HFF-Myc (cell line): ENCODE measurements around the gene SYNPR.

ENCODE experiments used
- DNase-seq: peaks from one replicate; pipeline ENCODE4 v3.0.0-alpha.2; 2011; ENCODE audit warnings: low read depth; ENCODE audit errors: extremely low read depth
- H3K4me3 ChIP-seq: replicated peaks from 2 replicates; pipeline ENCODE4 v1.5.1; 2011; ENCODE audit warnings: low read depth, mild to moderate bottlenecking, control low read depth, low read length
- TF ChIP-seq, protein P1 (sequence below): IDR thresholded peaks from 2 replicates; pipeline ENCODE4 v1.5.1; 2012; ENCODE audit warnings: mild to moderate bottlenecking, low read depth, low read length, control low read depth; ENCODE audit errors: missing control alignments

The SYNPR gene

DNA sequence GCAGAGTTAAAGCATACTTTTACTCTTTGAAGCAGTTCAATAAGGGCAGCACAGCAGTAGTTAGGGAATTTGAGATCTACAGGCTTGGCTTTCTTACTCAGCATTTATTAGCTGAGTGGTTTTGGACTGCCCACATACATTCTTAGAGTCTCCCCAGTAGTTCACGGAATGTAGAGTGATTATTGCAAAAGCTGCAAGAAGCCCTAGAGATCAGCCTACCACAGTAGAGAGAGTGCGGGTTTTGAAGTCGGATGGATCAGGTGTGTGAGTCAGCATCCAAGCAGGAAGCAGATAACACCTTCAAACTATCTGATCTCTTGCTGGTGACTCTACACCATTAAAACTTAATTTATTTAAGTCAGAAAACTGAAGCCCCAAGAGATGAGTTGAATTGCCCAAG, 171.9 kb downstream of the SYNPR start:
- DNase-seq = no peak
- TF ChIP-seq, protein P1, sequence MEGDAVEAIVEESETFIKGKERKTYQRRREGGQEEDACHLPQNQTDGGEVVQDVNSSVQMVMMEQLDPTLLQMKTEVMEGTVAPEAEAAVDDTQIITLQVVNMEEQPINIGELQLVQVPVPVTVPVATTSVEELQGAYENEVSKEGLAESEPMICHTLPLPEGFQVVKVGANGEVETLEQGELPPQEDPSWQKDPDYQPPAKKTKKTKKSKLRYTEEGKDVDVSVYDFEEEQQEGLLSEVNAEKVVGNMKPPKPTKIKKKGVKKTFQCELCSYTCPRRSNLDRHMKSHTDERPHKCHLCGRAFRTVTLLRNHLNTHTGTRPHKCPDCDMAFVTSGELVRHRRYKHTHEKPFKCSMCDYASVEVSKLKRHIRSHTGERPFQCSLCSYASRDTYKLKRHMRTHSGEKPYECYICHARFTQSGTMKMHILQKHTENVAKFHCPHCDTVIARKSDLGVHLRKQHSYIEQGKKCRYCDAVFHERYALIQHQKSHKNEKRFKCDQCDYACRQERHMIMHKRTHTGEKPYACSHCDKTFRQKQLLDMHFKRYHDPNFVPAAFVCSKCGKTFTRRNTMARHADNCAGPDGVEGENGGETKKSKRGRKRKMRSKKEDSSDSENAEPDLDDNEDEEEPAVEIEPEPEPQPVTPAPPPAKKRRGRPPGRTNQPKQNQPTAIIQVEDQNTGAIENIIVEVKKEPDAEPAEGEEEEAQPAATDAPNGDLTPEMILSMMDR = no peak
- H3K4me3 ChIP-seq = no peak overlapping the region

DNA sequence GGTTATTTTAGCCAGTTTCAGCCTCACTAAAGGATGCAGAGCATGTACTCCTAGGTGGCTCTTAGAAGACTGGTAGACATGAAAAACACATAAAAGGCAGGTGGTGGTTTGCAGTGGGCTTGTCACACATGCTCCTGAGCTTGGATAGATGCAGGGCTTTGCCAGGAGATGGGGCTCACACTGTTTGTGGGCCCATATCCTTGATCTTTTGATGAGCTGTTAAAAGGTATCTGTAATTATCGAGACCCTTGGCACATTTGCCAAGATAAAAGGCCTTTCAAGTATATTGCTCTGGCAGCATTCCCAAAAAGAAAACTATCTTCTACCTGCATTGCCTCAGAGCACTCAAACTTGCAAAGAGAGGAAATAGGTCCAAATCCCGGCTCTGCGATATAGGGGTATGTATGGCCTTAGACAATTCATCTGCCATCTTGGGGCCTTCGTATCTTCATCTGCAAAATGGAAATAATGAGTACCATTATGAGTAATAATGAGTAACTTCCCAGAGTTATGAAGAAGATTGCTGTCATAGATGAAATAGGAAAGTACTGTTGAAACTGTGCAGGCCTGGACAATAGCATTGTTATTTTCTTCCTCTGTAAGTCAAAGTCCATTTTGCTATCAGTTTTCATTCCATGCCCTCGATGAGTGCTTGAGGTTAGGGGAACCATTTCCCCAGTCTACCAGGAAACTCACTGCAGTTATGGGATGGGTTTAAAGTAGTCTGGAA, 172.7 kb downstream of the SYNPR start:
- H3K4me3 ChIP-seq = no peak overlapping the region
- no peak for DNase-seq
- TF ChIP-seq, protein P1 = no peak

DNA sequence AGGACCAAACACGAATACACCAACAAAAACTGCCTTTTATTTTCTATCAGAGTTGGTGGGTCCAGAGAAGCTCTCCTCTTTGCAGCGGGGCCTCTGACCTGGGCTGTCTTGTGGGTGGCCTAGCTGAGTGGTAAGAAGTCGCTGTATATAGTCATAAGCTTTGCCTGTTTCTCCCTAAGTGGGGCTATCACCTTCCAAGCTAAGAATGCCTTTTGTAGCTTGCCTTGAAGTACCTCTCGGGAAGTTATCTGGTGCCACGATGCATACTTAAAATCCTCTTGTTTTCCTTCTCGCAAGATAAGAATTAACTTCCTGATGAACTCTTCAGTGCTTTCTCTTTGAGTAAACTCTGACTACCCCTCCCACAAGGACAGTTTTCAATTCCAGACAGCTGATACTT, 178.8 kb downstream of the SYNPR start:
- TF ChIP-seq, protein P1 = no peak
- no peak overlapping the region for H3K4me3 ChIP-seq
- no peak for DNase-seq

DNA sequence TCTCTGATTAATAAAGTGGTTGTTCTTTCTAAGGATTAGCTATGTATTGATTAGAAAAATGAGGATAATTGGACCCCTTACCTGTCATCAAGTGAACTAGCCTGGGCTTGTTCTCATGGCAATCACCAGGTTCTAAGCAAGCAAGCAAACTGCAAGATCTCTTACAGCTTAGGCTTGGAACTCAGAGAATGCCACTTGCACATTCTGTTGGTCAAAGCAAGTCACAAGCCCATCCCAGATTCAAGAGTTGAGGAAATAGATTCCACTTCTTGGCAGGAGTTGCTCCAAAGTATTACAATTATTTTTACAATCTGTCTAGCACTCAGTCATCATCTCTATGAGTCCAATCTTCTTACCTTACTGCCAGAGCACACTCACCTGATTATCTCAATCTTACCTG, 180.3 kb downstream of the SYNPR start:
- DNase-seq = no peak
- no peak overlapping the region for H3K4me3 ChIP-seq
- TF ChIP-seq, protein P1 = no peak

GRCh38 chr3:63462732-63463131, 184.6 kb downstream of the SYNPR start:
- no peak overlapping the region for H3K4me3 ChIP-seq
- TF ChIP-seq, protein P1 = no peak
- DNase-seq = no peak

DNA sequence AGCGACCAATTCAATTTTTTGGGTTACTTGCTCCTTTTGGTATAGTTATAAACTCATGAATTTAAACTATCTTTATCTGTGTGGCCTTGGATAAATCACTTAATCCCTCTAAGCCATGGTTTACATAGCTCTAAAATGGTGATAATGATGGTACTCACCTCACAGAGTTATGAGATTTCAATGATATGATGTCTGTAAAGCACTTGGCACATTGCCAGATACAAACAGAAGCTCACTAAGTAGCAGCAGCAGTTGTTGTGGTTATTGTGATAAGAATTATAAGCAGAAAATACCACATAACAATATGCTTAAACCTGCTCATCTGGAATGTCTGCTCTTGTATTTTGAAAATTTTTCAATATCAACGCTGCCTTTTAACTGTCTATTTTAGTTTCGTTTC, 189.3 kb downstream of the SYNPR start:
- TF ChIP-seq, protein P1 = no peak
- no peak overlapping the region for H3K4me3 ChIP-seq
- no peak for DNase-seq

DNA sequence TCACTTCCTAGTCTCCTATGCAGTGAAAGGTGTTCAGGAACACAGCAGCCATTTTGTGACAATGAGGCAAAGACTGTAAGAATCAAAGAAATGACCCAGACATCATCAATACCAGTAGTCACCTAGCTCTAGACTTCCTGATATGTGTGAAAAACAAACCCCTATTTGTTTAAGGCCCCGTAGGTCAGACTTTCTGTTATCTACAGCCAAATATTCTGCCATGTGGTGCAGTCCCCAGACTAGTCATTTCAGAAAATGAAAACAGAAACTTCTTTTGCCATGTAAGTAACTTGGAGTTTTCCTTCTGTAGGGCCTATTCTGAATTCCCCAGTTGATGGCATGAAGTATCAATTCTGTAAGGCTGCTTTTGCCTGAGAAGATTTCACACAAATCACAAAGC, 192.6 kb downstream of the SYNPR start:
- DNase-seq = no peak
- TF ChIP-seq, protein P1 = no peak

More for the DNA sequence above, 192.6 kb downstream of the SYNPR start:
- no peak overlapping the region for H3K4me3 ChIP-seq
